KMS-11 (cell line): ENCODE results near the gene ARID1A.
"Not testable (repeated sequence)": the region's sequence is repeated elsewhere in the genome, so short reads cannot be mapped to it uniquely, and the experiment has no call there.

Experiments
- H2AFZ ChIP-seq: fragments of 200-600 bp; sonication (generic); 2 replicates; pipeline ENCODE4 v1.6.1; 2016; ENCODE audit warnings: antibody characterized with exemption, mixed run types, low read depth
- H3K27ac ChIP-seq: fragments of 200-600 bp; sonication (generic); 2 replicates; pipeline ENCODE4 v1.6.1; 2016; ENCODE audit warnings: mild to moderate bottlenecking, mixed run types
- H3K27me3 ChIP-seq: fragments of 200-600 bp; sonication (generic); 2 replicates; pipeline ENCODE4 v1.6.1; 2017; ENCODE audit warnings: mild to moderate bottlenecking, low read depth, mixed run types, moderate library complexity; ENCODE audit not compliant: insufficient read depth
- H3K36me3 ChIP-seq: fragments of 200-600 bp; sonication (generic); 2 replicates; pipeline ENCODE4 v1.6.1; 2017; ENCODE audit warnings: mild to moderate bottlenecking, mixed run types; ENCODE audit not compliant: insufficient read depth
- H3K4me1 ChIP-seq: fragments of 200-600 bp; sonication (generic); 2 replicates; pipeline ENCODE4 v1.6.1; 2016; ENCODE audit warnings: mild to moderate bottlenecking, low read depth, mixed run types; ENCODE audit not compliant: poor library complexity, severe bottlenecking
- H3K4me2 ChIP-seq: fragments of 200-600 bp; sonication (generic); 2 replicates; pipeline ENCODE4 v1.7.0; 2016; ENCODE audit warnings: mild to moderate bottlenecking, mixed run types
- H3K4me3 ChIP-seq: fragments of 200-600 bp; sonication (generic); IDR thresholded peaks from 2 replicates; pipeline ENCODE4 v1.6.1; 2017; ENCODE audit warnings: low read depth, low read length, mixed read lengths; ENCODE audit not compliant: insufficient read depth
- H3K79me2 ChIP-seq: fragments of 200-600 bp; sonication (generic); 2 replicates; pipeline ENCODE4 v1.6.1; 2016; ENCODE audit warnings: low read depth, mixed run types; ENCODE audit not compliant: insufficient read depth
- H3K9ac ChIP-seq: fragments of 200-600 bp; sonication (generic); 2 replicates; pipeline ENCODE4 v1.6.1; 2016; ENCODE audit warnings: mild to moderate bottlenecking, mixed run types
- H4K20me1 ChIP-seq: fragments of 200-600 bp; sonication (generic); 2 replicates; pipeline ENCODE4 v1.6.1; 2016; ENCODE audit warnings: mild to moderate bottlenecking, mixed run types; ENCODE audit not compliant: insufficient read depth
- TF ChIP-seq, protein P1 (sequence below): fragments of 200-600 bp; sonication (generic); conservative IDR thresholded peaks from 2 replicates; pipeline ENCODE4 v1.6.1; 2017; ENCODE audit warnings: low read depth, mild to moderate bottlenecking, antibody characterized with exemption, low read length, moderate library complexity, mixed read lengths

Gene ARID1A

DNA sequence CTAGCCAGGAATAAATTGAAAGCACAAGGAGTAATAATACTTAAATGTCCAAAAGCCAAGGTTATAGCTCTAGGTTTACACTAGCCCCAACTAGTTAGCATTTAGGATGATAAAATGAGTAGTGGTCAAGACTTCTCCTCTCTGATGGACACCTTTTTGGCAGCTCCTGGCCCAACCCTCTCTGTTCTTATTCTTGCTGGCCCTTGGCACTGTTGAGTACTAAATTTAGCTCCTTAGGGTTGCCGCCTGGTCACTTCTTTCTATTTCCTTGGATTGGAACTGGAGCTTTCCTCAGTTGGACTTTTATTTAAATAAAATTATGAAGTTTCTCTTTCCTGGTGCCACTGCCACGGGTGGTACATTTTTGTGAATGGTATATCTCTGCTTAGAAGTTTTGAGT is 28.3 kb downstream of the ARID1A start:
- Histone ChIP-seq H3K27ac (no peak overlapping the region), H3K79me2 (peaks cover 100% of the 10 kb centered on the region), H3K4me3 (no peak overlapping the region), H3K4me2 (no peak overlapping the region; the same call in 1 of the 2 replicates), H2AFZ (no peak overlapping the region), H3K36me3 (no peaks in the 10 kb centered on the region; the same call in 1 of the 2 replicates), H3K9ac (no peak overlapping the region), H3K4me1 (peaks cover 99% of the 10 kb centered on the region), H3K27me3 (no peaks in the 10 kb centered on the region), H4K20me1 (peaks cover 80% of the 10 kb centered on the region)
- TF ChIP-seq, protein P1, sequence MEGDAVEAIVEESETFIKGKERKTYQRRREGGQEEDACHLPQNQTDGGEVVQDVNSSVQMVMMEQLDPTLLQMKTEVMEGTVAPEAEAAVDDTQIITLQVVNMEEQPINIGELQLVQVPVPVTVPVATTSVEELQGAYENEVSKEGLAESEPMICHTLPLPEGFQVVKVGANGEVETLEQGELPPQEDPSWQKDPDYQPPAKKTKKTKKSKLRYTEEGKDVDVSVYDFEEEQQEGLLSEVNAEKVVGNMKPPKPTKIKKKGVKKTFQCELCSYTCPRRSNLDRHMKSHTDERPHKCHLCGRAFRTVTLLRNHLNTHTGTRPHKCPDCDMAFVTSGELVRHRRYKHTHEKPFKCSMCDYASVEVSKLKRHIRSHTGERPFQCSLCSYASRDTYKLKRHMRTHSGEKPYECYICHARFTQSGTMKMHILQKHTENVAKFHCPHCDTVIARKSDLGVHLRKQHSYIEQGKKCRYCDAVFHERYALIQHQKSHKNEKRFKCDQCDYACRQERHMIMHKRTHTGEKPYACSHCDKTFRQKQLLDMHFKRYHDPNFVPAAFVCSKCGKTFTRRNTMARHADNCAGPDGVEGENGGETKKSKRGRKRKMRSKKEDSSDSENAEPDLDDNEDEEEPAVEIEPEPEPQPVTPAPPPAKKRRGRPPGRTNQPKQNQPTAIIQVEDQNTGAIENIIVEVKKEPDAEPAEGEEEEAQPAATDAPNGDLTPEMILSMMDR: no peak

DNA sequence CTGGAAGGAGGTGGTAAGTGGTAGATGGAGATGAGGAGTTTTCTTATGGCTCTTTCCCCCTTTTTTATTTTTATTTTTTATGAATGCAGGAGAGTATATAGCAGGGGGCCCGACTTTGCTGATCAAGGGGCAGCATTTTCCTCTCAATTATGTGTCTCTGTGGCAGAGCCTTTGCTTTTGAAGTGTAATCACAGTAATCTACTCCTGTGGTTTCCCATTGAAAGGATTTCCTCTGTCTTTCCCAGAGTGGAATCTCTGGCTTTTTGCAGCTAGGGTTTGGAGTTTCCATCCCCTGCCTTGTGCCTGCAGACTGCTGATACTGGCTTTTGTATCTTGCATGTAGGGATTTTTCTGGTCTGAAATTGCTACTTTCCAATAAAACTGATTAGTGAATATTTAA is 29.1 kb downstream of the ARID1A start:
- no peak overlapping the region for H3K4me3 ChIP-seq

DNA sequence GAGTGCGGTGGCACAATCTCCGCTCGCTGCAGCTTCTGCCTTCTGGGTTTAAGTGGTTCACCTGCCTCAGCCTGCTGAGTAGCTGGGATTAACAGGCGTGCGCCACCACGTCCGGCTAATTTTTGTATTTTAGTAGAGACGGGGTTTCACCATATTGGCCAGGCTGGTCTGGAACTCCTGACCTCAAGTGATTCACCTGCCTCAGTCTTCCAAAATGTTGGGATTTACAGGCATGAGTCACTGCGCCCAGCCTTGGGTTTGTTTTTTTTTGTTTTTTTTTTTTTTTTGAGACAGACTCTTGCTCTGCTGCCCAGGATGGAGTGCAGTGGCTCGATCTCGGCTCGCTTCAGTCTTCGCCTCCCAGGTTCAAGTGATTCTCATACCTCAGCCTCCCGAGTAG is 30.1 kb downstream of the ARID1A start:
- Histone ChIP-seq H3K79me2 (peaks cover 96% of the 10 kb centered on the region), H4K20me1 (peaks cover 78% of the 10 kb centered on the region), H3K4me1 (peaks cover 99% of the 10 kb centered on the region)
- not testable (repeated sequence) for H3K4me2 ChIP-seq, H3K36me3 ChIP-seq, H3K27me3 ChIP-seq, H2AFZ ChIP-seq, H3K27ac ChIP-seq, H3K9ac ChIP-seq, H3K4me3 ChIP-seq

More for the DNA sequence above, 29.1 kb downstream of the ARID1A start:
- H2AFZ ChIP-seq: no peak overlapping the region
- H3K79me2 ChIP-seq: peaks cover 99% of the 10 kb centered on the region
- H3K4me2 ChIP-seq: no peak overlapping the region
- no peak overlapping the region for H3K27ac ChIP-seq
- H3K36me3 ChIP-seq: no peaks in the 10 kb centered on the region; the same call in 1 of the 2 replicates
- H3K4me1 ChIP-seq: peaks cover 99% of the 10 kb centered on the region
- TF ChIP-seq, protein P1: no peak
- H4K20me1 ChIP-seq: peaks cover 80% of the 10 kb centered on the region
- no peak overlapping the region for H3K9ac ChIP-seq
- no peaks in the 10 kb centered on the region for H3K27me3 ChIP-seq

DNA sequence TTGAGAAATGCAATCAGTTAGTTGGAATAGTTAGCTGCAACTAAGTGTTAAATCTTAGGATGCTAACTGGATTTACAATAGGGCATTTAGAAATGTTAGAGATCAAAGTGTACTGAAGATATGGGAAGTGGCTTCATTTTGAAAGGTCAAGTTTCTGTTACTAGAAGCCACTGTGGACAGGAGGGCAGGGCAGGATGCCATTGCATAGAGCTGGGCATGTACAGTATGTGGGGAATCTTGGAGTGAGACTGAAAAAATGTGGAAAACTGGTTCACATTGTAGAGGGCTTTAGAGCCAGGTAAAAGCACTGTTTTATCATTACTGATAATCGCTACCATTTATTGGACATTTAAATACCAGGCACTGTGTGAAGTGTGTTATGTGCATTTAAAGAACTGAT is 31.0 kb downstream of the ARID1A start:
- Histone ChIP-seq H4K20me1 (peaks cover 76% of the 10 kb centered on the region), H3K4me3 (no peak overlapping the region), H3K27me3 (no peaks in the 10 kb centered on the region), H3K27ac (no peak overlapping the region), H2AFZ (no peak overlapping the region), H3K4me2 (no peak overlapping the region), H3K9ac (no peak overlapping the region), H3K79me2 (peaks cover 88% of the 10 kb centered on the region), H3K36me3 (peaks cover 4% of the 10 kb centered on the region; the same call in 1 of the 2 replicates), H3K4me1 (peaks cover 99% of the 10 kb centered on the region)
- TF ChIP-seq, protein P1: no peak

DNA sequence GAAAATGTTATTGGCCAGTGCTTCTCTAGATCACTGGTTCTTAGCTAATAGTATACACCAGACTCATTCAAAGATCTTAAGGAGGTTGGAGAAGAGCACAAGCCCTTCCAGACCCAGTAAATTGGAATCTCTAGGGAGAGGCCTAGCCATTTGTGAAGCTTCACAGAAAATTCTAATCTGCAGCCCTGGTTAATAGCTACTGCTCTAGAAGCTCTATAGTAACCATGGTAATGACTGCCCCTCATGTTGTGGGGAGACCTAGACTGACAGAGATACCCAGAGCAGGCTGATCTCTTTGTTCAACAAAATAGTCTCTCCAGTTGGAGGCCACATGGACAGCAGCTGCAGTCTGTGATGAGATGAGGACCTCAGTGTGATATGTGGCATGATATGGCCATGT is 31.7 kb downstream of the ARID1A start:
- Histone ChIP-seq H3K4me3 (no peak overlapping the region), H3K4me2 (no peak overlapping the region), H3K4me1 (peaks cover 99% of the 10 kb centered on the region), H3K9ac (no peak overlapping the region), H2AFZ (no peak overlapping the region), H3K36me3 (peaks cover 5% of the 10 kb centered on the region; the same call in 1 of the 2 replicates), H3K27ac (no peak overlapping the region), H3K79me2 (peaks cover 81% of the 10 kb centered on the region), H4K20me1 (peaks cover 69% of the 10 kb centered on the region), H3K27me3 (no peaks in the 10 kb centered on the region)
- TF ChIP-seq, protein P1: no peak
